ENCODE measurements around the gene PTPN5. TPM values are rescaled to one million over a fixed set of nuclear protein-coding genes. Genes with fewer than 3 reads are reported as not detected.

Gene PTPN5
- total and polyA plus RNA-seq, 2 donors from 2014 or later = 0.17 TPM; not detected in 1

- Histone ChIP-seq H3K27ac (ENCODE audit: low read depth in 2 of 2, low read length in 2 of 2) (no peak overlapping the region), H3K4me1 (ENCODE audit: control insufficient read depth in 2 of 3, insufficient read depth in 2 of 3, low read depth in 1 of 3, low read length in 3 of 3) (no peaks in the 10 kb centered on the region), H3K9ac (ENCODE audit: low read length in 3 of 3) (no peak overlapping the region), H3K9me3 (ENCODE audit: control insufficient read depth in 2 of 3, insufficient read depth in 1 of 3, low read length in 3 of 3) (no peaks in the 10 kb centered on the region), H3K27me3 (ENCODE audit: control insufficient read depth, insufficient read depth, low read length) (no peaks in the 10 kb centered on the region), H3K4me3 (ENCODE audit: low read length in 3 of 3) (no peak overlapping the region), H3K36me3 (ENCODE audit: control insufficient read depth in 2 of 3, insufficient read depth in 3 of 3, low read length in 3 of 3) (no peaks in the 10 kb centered on the region)
- intact Hi-C loops (cut with DNase I) = no loop called here
- DNase-seq = no peak
- no peak for TF ChIP-seq CTCF (IDR thresholded peaks at IDR 0.05; ENCODE audit: borderline replicate concordance, extremely low read depth, insufficient read depth)
- FAIRE-seq = no peak
Measured at GRCh38 chr11:18804199-18804999, 12.8 kb upstream of the PTPN5 start.

GRCh38 chr11:18802381-18803257 lies 11.0 kb upstream of the PTPN5 start:
- H3K36me3 ChIP-seq (ENCODE audit: control insufficient read depth in 2 of 3, insufficient read depth in 3 of 3, low read length in 3 of 3) = no peaks in the 10 kb centered on the region
- no peaks in the 10 kb centered on the region for H3K27me3 ChIP-seq (ENCODE audit: control insufficient read depth, insufficient read depth, low read length)
- no peak overlapping the region for H3K9ac ChIP-seq (ENCODE audit: low read length in 3 of 3)
- H3K4me1 ChIP-seq (ENCODE audit: control insufficient read depth in 2 of 3, insufficient read depth in 2 of 3, low read depth in 1 of 3, low read length in 3 of 3) = no peaks in the 10 kb centered on the region
- H3K9me3 ChIP-seq (ENCODE audit: control insufficient read depth in 2 of 3, insufficient read depth in 1 of 3, low read length in 3 of 3) = no peaks in the 10 kb centered on the region
- intact Hi-C loops (cut with DNase I) = no loop called here
- TF ChIP-seq CTCF (IDR thresholded peaks at IDR 0.05; ENCODE audit: borderline replicate concordance, extremely low read depth, insufficient read depth) = peak; percentile 64
- no peak overlapping the region for H3K4me3 ChIP-seq (ENCODE audit: low read length in 3 of 3)
- no peak for FAIRE-seq
- peak in 4 of 5 donors; percentile 38 to 84 (median 73) for DNase-seq
- no peak overlapping the region for H3K27ac ChIP-seq (ENCODE audit: low read depth in 2 of 2, low read length in 2 of 2)

- no peak overlapping the region for H3K9ac ChIP-seq (ENCODE audit: low read length in 3 of 3)
- no peak overlapping the region for H3K27ac ChIP-seq (ENCODE audit: low read depth in 2 of 2, low read length in 2 of 2)
- TF ChIP-seq CTCF (IDR thresholded peaks at IDR 0.05; ENCODE audit: borderline replicate concordance, extremely low read depth, insufficient read depth) = no peak
- FAIRE-seq = no peak
- intact Hi-C loops (cut with DNase I) = no loop called here
- no peaks in the 10 kb centered on the region for H3K36me3 ChIP-seq (ENCODE audit: control insufficient read depth in 2 of 3, insufficient read depth in 3 of 3, low read length in 3 of 3)
- H3K4me1 ChIP-seq (ENCODE audit: control insufficient read depth in 2 of 3, insufficient read depth in 2 of 3, low read depth in 1 of 3, low read length in 3 of 3) = no peaks in the 10 kb centered on the region
- H3K27me3 ChIP-seq (ENCODE audit: control insufficient read depth, insufficient read depth, low read length) = no peaks in the 10 kb centered on the region
- H3K9me3 ChIP-seq (ENCODE audit: control insufficient read depth in 2 of 3, insufficient read depth in 1 of 3, low read length in 3 of 3) = no peaks in the 10 kb centered on the region
- DNase-seq = no peak
- no peak overlapping the region for H3K4me3 ChIP-seq (ENCODE audit: low read length in 3 of 3)
Measured at GRCh38 chr11:18798799-18799469, 7.3 kb upstream of the PTPN5 start.
